Body of pancreas (tissue), 4 donors: ENCODE measurements around the gene OXCT2.
"Not testable (repeated sequence)": the region's sequence is repeated elsewhere in the genome, so short reads cannot be mapped to it uniquely, and the experiment has no call there.

Source experiments
- POLR2A ChIP-seq, 3 donors: fragments of 450-650 bp; IDR thresholded peaks; one replicate each; pipeline ENCODE4 v1.6.1; 2016; ENCODE audit warnings: antibody characterized with exemption in 3 of 3, mild to moderate bottlenecking in 2 of 3
- TF ChIP-seq, protein P1 (sequence below), 7 experiments: fragments of 450-650 bp in 4 of 7; fragments of 200-600 bp in 3 of 7; sonication (generic) in 3 of 7; IDR thresholded peaks; one replicate each; pipeline ENCODE4 v1.5.1; 2016 to 2019; ENCODE audit warnings: antibody characterized with exemption in 7 of 7

GRCh38 chr1:39770100-39771021, 787 bp downstream of the OXCT2 start:
- TF ChIP-seq, protein P1, sequence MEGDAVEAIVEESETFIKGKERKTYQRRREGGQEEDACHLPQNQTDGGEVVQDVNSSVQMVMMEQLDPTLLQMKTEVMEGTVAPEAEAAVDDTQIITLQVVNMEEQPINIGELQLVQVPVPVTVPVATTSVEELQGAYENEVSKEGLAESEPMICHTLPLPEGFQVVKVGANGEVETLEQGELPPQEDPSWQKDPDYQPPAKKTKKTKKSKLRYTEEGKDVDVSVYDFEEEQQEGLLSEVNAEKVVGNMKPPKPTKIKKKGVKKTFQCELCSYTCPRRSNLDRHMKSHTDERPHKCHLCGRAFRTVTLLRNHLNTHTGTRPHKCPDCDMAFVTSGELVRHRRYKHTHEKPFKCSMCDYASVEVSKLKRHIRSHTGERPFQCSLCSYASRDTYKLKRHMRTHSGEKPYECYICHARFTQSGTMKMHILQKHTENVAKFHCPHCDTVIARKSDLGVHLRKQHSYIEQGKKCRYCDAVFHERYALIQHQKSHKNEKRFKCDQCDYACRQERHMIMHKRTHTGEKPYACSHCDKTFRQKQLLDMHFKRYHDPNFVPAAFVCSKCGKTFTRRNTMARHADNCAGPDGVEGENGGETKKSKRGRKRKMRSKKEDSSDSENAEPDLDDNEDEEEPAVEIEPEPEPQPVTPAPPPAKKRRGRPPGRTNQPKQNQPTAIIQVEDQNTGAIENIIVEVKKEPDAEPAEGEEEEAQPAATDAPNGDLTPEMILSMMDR (IDR thresholded peaks at IDR 0.05) = not testable (repeated sequence)
- not testable (repeated sequence) for TF ChIP-seq POLR2A (IDR thresholded peaks at IDR 0.05)
